ENCODE measurements around the gene RPAIN. TPM values are rescaled to one million over a fixed set of nuclear protein-coding genes. Genes with fewer than 3 reads are reported as not detected.

The RPAIN gene
- total and polyA plus RNA-seq, 2 donors from 2014 or later, result 34.0 to 36.1 TPM

DNA sequence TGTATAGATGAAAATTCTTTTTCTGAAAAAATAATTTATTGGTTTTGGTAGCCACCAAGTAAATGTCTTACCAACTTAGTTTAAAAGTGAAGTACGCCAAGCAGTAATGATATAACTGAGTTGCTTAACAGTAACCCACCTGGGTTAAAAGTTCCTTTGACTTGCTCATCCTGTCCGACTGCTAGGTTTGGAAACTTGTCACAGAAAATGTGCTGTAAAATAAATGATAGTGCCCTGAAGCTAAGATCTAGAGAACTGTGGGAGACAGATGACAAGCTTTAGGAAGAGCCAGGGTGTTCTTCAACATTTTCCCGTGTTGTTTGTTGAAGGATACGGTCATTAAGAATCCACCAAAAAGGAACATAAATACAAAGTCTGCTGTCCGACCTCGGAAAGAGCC is 61.0 kb downstream of the RPAIN start:
- intact Hi-C loops (cut with DNase I), result no loop called here
- Histone ChIP-seq H3K27me3 (ENCODE audit: control insufficient read depth, insufficient read depth, low read length) (no peaks in the 10 kb centered on the region), H3K9me3 (ENCODE audit: control insufficient read depth in 2 of 3, insufficient read depth in 1 of 3, low read length in 3 of 3) (no peaks in the 10 kb centered on the region), H3K27ac (ENCODE audit: low read depth in 2 of 2, low read length in 2 of 2) (no peak overlapping the region), H3K36me3 (ENCODE audit: control insufficient read depth in 2 of 3, insufficient read depth in 3 of 3, low read length in 3 of 3) (peaks cover 22 to 44% (median 38%) of the 10 kb centered on the region in 3 donors), H3K9ac (ENCODE audit: low read length in 3 of 3) (no peak overlapping the region), H3K4me1 (ENCODE audit: control insufficient read depth in 2 of 3, insufficient read depth in 2 of 3, low read depth in 1 of 3, low read length in 3 of 3) (peaks cover 0 to 7% (median 5%) of the 10 kb centered on the region in 3 donors), H3K4me3 (ENCODE audit: low read length in 3 of 3) (no peak overlapping the region)
- no peak for FAIRE-seq
- no peak for DNase-seq
- TF ChIP-seq, protein P1, sequence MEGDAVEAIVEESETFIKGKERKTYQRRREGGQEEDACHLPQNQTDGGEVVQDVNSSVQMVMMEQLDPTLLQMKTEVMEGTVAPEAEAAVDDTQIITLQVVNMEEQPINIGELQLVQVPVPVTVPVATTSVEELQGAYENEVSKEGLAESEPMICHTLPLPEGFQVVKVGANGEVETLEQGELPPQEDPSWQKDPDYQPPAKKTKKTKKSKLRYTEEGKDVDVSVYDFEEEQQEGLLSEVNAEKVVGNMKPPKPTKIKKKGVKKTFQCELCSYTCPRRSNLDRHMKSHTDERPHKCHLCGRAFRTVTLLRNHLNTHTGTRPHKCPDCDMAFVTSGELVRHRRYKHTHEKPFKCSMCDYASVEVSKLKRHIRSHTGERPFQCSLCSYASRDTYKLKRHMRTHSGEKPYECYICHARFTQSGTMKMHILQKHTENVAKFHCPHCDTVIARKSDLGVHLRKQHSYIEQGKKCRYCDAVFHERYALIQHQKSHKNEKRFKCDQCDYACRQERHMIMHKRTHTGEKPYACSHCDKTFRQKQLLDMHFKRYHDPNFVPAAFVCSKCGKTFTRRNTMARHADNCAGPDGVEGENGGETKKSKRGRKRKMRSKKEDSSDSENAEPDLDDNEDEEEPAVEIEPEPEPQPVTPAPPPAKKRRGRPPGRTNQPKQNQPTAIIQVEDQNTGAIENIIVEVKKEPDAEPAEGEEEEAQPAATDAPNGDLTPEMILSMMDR (IDR thresholded peaks at IDR 0.05; ENCODE audit: borderline replicate concordance, extremely low read depth, insufficient read depth), result no peak

- no peaks in the 10 kb centered on the region for H3K27me3 ChIP-seq (ENCODE audit: control insufficient read depth, insufficient read depth, low read length)
- no peak overlapping the region for H3K27ac ChIP-seq (ENCODE audit: low read depth in 2 of 2, low read length in 2 of 2)
- H3K4me1 ChIP-seq (ENCODE audit: control insufficient read depth in 2 of 3, insufficient read depth in 2 of 3, low read depth in 1 of 3, low read length in 3 of 3), result peaks cover 0 to 7% (median 5%) of the 10 kb centered on the region in 3 donors
- peaks cover 22 to 41% (median 38%) of the 10 kb centered on the region in 3 donors for H3K36me3 ChIP-seq (ENCODE audit: control insufficient read depth in 2 of 3, insufficient read depth in 3 of 3, low read length in 3 of 3)
- DNase-seq, result no peak
- no peaks in the 10 kb centered on the region for H3K9me3 ChIP-seq (ENCODE audit: control insufficient read depth in 2 of 3, insufficient read depth in 1 of 3, low read length in 3 of 3)
- H3K4me3 ChIP-seq (ENCODE audit: low read length in 3 of 3), result no peak overlapping the region
- no peak for FAIRE-seq
- TF ChIP-seq, protein P1 (IDR thresholded peaks at IDR 0.05; ENCODE audit: borderline replicate concordance, extremely low read depth, insufficient read depth), result no peak
- H3K9ac ChIP-seq (ENCODE audit: low read length in 3 of 3), result no peak overlapping the region
- intact Hi-C loops (cut with DNase I), result no loop called here
These were observed 61.5 kb downstream of the RPAIN start for GRCh38 chr17:5481451-5481850.

Other genes with a start within 250 kb of the RPAIN start
- 12.3 TPM for gene ZNF594, start 228.3 kb upstream of the RPAIN start, total RNA-seq
- gene ZNF594, start 228.3 kb upstream of the RPAIN start, polyA plus RNA-seq (ENCODE audit: insufficient read depth, low read depth, low replicate concordance), result 1.9 TPM
- 7.6 TPM for gene SCIMP, start 185.3 kb upstream of the RPAIN start, total RNA-seq
- gene SCIMP, start 185.3 kb upstream of the RPAIN start, polyA plus RNA-seq (ENCODE audit: insufficient read depth, low read depth, low replicate concordance), result 0.37 TPM
- 47.6 TPM for gene RABEP1, start 137.9 kb upstream of the RPAIN start, total RNA-seq
- 21.1 TPM for gene RABEP1, start 137.9 kb upstream of the RPAIN start, polyA plus RNA-seq (ENCODE audit: insufficient read depth, low read depth, low replicate concordance)
- 57.9 TPM for gene NUP88, start 520 bp upstream of the RPAIN start, total RNA-seq
- 55.1 TPM for gene NUP88, start 520 bp upstream of the RPAIN start, polyA plus RNA-seq (ENCODE audit: insufficient read depth, low read depth, low replicate concordance)
- 91.5 TPM for gene C1QBP, start 19.0 kb downstream of the RPAIN start, total RNA-seq
- 181 TPM for gene C1QBP, start 19.0 kb downstream of the RPAIN start, polyA plus RNA-seq (ENCODE audit: insufficient read depth, low read depth, low replicate concordance)
- 13.2 TPM for gene DHX33, start 48.8 kb downstream of the RPAIN start, total RNA-seq
- gene DHX33, start 48.8 kb downstream of the RPAIN start, polyA plus RNA-seq (ENCODE audit: insufficient read depth, low read depth, low replicate concordance), result 3.1 TPM
- 71.5 TPM for gene DERL2, start 66.0 kb downstream of the RPAIN start, total RNA-seq
- gene DERL2, start 66.0 kb downstream of the RPAIN start, polyA plus RNA-seq (ENCODE audit: insufficient read depth, low read depth, low replicate concordance), result 96.0 TPM
- 17.4 TPM for gene MIS12, start 66.4 kb downstream of the RPAIN start, total RNA-seq
- gene MIS12, start 66.4 kb downstream of the RPAIN start, polyA plus RNA-seq (ENCODE audit: insufficient read depth, low read depth, low replicate concordance), result 9.6 TPM
- 19.6 TPM for gene NLRP1, start 164.3 kb downstream of the RPAIN start, total RNA-seq
- 11.4 TPM for gene NLRP1, start 164.3 kb downstream of the RPAIN start, polyA plus RNA-seq (ENCODE audit: insufficient read depth, low read depth, low replicate concordance)